IPS-11a (cell line): ENCODE data around the gene TTLL5.

Experiments
- H3K4me3 ChIP-seq: one replicate; pipeline ENCODE4 v1.5.1; 2013; ENCODE audit warnings: low read depth, low read length, control low read depth

TTLL5 gene

DNA sequence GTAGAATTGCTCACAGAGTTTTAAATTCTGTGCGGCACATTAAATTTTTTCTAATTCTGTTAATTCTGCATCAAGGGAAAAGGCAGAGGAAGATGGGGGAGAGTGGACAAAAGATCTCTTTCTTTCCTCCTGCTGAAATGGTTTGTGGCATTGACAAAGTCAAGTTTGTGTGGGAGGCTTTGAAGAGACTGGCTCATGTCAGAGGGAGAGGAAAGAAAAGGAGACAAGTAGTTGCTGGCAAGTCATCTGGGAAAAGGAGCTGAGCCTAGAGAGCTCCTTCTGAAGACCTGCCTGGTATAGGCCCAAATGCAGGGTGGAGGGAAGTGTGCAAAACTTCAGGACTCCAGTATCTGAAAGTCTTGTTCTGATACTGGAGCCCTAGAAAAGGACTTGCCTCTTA lies 36.3 kb downstream of the TTLL5 start:
- H3K4me3 ChIP-seq = no peak overlapping the region

DNA sequence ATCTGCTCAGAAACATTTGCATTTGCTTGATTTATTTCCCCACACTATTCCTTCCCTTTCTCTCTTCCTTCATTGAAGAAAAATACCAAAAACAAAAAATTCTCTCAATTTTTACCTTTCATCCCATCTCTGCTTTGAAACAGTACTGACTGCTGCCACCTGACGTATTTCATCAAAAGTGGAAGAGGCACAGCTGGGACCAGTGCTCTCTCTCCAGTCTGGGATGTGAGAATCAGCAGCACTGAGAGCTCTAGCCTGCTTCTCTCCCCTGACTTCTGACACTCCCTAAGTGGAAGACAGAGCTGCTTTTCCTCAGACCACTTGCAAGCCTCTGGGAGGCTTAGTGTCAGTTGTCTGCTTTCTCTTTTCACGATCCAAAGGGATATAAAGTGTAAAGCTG lies 36.9 kb downstream of the TTLL5 start:
- H3K4me3 ChIP-seq = no peak overlapping the region

GRCh38 chr14:75699331-75699730 lies 38.3 kb downstream of the TTLL5 start:
- no peak overlapping the region for H3K4me3 ChIP-seq

DNA sequence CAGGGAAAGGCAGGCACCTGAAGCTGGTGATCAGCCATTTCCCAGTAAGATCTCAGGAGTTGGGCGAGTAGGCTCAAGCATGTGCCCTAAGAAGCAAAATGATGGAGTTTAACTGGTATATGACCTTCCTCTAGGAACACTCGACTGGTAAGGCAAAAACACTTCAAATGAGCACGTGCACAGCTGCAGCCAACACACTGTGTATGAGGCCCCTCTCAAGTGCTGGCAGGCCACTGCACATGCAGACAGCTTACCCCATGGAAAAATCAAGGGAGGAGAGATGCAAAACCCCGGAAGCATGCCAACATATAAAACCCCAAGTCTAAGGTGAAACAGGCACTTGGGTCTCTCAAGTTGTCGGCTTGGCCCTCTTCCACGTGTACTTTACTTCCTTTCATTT lies 39.2 kb downstream of the TTLL5 start:
- no peak overlapping the region for H3K4me3 ChIP-seq

- H3K4me3 ChIP-seq = no peak overlapping the region
These were observed 41.1 kb downstream of the TTLL5 start for GRCh38 chr14:75702122-75702521.

- H3K4me3 ChIP-seq = no peak overlapping the region
These were observed 41.7 kb downstream of the TTLL5 start for GRCh38 chr14:75702616-75703261.

GRCh38 chr14:75703467-75703866 lies 42.4 kb downstream of the TTLL5 start:
- H3K4me3 ChIP-seq = no peak overlapping the region

DNA sequence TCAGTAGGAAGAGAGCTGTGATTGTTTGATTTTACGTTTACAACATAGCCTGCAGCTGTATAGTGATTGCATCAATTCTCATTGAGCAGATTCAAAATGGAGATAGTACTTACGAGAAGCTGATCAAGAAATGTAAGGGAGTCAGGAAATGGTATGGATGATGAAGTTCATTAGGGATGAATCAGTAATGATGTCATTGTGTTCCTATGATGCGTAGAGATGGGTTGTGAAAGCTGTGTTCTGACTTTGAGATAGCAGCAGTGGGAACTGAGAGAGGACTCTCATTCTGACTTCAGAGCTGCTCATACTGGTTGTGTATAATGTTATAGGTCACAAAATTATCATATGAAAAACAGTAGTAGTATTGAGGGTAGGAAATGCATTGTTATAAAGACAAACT lies 44.0 kb downstream of the TTLL5 start:
- H3K4me3 ChIP-seq = no peak overlapping the region

DNA sequence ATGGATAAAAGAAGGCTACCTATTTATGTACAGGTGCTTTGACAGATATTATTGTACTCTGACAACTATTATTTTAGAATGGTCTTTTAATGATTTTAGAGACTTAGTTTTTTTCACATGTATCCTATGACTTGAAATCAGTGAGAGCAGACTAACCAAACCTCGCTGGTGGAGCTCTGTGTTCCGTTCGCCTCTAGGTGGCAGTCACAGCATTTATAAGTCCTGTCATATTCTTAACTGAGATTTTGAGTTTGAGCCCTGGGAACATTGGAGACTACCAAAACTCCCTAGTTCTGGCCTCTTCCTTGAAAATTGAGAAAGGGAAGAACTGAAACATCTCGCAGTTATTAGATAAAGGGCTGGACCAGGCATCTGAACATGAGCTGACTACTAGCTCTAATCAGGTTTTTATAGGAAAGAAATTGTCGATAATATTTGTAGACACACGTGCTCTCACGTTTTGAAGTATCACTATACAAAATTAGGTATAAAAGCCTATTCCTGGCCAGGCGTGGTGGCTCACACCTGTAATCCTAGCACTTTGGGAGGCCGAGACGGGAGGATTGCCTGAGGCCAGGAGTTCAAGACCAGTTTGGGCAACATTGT lies 48.3 kb downstream of the TTLL5 start:
- H3K4me3 ChIP-seq = no peak overlapping the region

DNA sequence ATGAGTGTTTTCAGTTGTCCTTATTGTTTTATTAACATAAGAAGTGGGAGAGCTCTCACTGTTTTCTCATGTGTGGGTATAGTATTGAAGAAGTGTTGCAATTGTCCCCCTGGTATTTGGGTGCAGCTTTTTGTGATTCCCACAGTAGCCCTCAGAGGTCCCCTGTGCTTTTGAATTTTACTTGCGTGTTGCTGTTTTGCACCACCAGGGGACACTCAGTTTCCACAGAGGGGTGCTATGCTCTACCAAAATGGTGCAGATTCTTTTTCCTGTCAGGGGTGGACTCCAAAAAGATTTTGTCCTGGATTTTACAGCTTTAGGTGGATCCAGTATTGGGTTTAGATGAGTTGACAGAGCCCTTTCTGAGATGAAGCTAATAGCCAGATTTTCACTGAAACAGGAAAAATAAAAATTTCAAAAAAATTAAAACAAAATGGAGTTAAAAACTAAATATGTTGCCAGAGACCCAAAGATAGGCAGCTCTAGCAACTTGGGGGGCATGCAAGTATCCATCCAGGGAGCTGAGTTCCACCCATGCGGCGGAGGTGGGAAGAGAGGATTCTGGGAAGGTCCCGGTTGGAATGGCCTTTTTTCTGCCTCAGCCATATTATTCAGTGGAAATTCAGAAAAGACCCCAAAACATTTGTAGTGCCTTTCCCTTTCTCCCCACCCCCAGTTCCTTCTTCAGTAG lies 50.2 kb downstream of the TTLL5 start:
- H3K4me3 ChIP-seq = no peak overlapping the region

DNA sequence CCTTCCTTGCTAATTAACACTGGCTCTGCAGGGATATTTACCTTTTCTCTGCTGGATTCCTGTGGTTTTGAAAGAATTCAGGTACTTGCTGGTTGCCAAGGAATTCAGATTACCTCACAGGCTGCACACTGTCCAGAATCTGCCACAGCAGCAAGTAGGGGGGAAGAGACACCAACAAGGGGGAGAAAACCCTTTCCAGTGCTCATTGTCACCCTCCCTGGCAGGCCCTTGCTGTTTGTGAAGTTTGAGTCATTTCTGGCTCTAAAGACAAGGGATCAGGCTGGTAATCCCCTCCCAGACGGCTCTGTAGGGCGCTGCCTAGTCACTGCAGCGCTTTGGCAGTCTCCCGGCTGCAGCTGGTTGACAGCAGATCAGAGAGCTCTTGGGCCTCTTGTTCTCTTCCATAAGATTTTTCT lies 50.8 kb downstream of the TTLL5 start:
- H3K4me3 ChIP-seq = no peak overlapping the region

DNA sequence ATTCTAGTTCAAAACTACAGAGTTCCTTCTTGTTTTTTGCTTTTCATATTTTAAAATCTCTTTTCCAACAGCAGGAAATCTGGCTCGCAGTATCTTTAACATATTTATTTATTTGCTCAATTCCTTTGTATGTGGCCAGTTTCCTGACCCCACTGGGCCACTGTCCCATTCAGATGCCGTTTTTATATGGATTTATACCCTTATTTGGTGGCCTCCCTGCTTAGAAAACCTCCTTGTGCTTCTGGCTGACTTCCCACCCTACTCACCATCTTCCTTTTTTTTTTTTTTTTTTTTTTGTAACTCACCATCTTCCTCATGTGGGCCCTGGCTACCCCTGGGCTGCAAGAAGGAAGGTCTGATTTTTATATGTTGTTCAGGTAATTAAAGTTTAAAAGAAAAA lies 53.9 kb downstream of the TTLL5 start:
- H3K4me3 ChIP-seq = no peak overlapping the region

- no peak overlapping the region for H3K4me3 ChIP-seq
These were observed 55.1 kb downstream of the TTLL5 start for GRCh38 chr14:75715926-75716780.

GRCh38 chr14:75717729-75718128 lies 56.7 kb downstream of the TTLL5 start:
- no peak overlapping the region for H3K4me3 ChIP-seq

DNA sequence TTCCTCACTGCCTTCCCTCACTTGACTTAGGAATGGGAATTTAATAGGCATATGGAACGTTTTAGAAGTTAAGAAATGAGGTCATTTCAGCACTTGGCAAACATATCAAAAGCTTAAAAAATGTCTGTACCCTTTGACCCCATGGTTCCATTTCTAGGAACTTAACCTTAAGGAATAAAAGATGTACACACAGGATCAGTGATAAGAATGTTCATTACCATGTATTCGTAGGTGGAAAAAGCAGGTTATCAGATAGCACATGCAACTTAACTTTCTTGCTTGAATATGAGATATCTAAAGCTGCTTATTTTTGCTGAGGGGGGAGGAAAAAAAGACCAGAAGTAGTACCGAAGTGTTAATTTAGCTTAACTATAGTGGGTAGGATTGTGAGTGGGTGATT lies 57.2 kb downstream of the TTLL5 start:
- H3K4me3 ChIP-seq = no peak overlapping the region

DNA sequence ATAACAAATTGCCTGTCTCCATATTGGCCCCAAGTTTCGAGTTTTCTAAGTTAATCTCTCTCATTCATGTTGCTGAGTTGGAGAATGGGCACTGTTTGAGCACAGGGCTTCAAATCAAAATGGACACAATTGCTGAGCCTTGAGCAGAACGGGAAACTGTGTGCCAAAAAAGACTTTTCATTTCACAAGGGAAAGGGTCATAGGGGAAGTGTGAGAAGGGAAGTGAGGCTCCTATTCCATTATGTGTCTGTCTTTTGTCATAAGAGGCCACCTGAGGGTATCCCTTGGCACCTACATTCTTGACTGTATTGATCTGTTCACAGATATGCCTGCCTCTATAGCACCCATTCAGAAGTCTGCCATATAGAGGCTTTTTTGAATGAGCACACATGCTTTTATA lies 59.1 kb downstream of the TTLL5 start:
- H3K4me3 ChIP-seq = no peak overlapping the region

DNA sequence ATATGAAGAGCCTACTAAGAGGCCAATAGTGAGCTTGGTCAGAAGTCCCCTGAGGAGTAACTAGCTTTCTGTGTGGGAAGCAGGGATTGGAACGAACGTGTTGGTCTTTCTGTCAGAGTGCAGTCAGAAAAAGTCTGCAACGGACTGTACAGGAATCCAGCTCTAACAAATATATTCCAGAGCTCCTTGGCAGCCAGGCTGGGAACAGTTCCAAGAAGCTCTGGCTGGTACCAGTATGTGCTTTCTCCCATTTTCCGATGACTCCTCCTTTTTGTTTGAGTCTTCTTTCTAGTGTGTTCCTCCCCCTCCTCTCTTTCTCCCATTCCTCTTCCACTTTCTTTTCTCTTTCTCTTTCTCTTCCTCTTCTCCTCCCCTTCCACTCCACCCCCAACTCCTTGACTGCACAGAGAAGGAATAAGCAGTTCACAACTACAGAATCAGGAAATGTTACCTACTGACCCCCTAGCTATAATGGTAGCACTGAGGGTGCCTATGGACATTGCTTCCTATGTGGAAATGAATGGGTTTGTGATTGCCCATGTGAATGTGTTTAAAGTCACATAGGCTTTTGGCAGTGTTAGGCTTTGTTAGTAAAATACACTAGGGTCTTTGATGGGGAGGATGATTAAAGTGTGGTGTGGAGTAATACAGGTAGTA lies 59.9 kb downstream of the TTLL5 start:
- H3K4me3 ChIP-seq = no peak overlapping the region

- H3K4me3 ChIP-seq = no peak overlapping the region
These were observed 62.7 kb downstream of the TTLL5 start for GRCh38 chr14:75723716-75724115.

DNA sequence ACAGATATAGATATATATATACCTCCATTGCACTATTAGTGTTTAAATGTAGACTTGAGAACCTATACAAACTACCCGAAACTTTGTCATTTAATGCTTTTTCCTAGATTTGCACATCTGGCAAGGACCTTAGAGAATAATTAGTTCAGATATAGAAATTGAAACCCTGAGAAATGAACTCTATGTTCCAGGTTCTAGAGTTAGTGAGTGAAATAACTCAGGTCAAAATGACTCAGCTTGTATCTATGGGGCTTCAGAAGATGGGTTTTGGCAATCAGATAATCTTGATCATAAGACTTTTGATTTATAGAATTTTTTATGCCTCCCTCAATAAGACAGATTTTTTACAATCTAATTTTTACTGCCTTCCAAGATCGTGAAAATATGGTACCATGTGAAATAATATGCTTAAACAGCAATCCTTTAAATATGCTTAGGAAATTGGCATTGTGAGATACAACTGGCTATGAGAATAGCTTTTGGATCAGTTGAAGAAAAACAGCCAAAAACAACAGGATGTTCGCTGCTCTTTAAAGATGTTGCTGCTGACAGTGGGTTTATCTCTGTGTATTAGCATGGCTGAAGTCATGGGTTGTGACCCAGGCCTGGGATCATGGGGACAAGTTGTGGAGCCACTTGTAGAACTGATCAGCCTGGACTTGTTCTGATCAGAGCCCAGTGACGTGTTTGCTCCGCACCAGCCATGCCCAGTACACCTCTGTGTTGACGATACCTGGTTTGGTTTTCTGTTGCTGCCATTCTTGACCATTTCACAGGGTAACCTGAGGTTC lies 63.6 kb downstream of the TTLL5 start:
- no peak overlapping the region for H3K4me3 ChIP-seq

- no peak overlapping the region for H3K4me3 ChIP-seq
These were observed 64.4 kb downstream of the TTLL5 start for GRCh38 chr14:75725481-75725880.
